Measurements from ENCODE around the gene NSMF.

GRCh38 chr9:137452761-137453642 is 6.1 kb downstream of the NSMF start:
- no peak for TF ChIP-seq CTCF (IDR thresholded peaks at IDR 0.05)
- TF ChIP-seq ZFX (IDR thresholded peaks at IDR 0.05; ENCODE audit: borderline replicate concordance), result no peak

All from 22Rv1 (cell line).